CD4-positive, CD25-positive, alpha-beta regulatory T cell (primary cell): ENCODE results near the gene CCIN. TPM values are rescaled to one million over a fixed set of nuclear protein-coding genes. Genes with fewer than 3 reads are reported as not detected.
"Not testable (repeated sequence)": the region's sequence is repeated elsewhere in the genome, so short reads cannot be mapped to it uniquely, and the experiment has no call there.

Experiments
- ATAC-seq, 2 donors: fragments of 150-1000 bp; cut with Tn5 transposase; one replicate each; pipeline ENCODE4 v1.10.0; 2021; ENCODE audit warnings: low read depth in 2 of 2, moderate number of reproducible peaks in 2 of 2, moderate library complexity in 1 of 2
- DNase-seq, 3 donors: peaks; one replicate each; pipeline versions ENCODE4 v3.0.0 to v3.0.0-alpha.2; 2012 to 2022; ENCODE audit warnings: mixed read lengths in 1 of 3
- H3K27ac ChIP-seq: one replicate; pipeline ENCODE4 v1.7.0; 2013; ENCODE audit warnings: mild to moderate bottlenecking, low read length; ENCODE audit not compliant: insufficient read depth, poor library complexity, severe bottlenecking
- H3K27me3 ChIP-seq: one replicate; pipeline ENCODE4 v1.7.0; 2013; ENCODE audit warnings: low read length; ENCODE audit not compliant: control insufficient read depth, insufficient read depth
- H3K36me3 ChIP-seq: one replicate; pipeline ENCODE4 v1.7.0; 2013; ENCODE audit warnings: mild to moderate bottlenecking, low read length, moderate library complexity; ENCODE audit not compliant: control insufficient read depth, insufficient read depth
- H3K4me1 ChIP-seq: 2 replicates; pipeline ENCODE4 v1.7.0; 2013; ENCODE audit warnings: mild to moderate bottlenecking, low read length; ENCODE audit not compliant: insufficient read depth, control insufficient read depth, poor library complexity, severe bottlenecking
- H3K4me3 ChIP-seq: one replicate; pipeline ENCODE4 v1.7.0; 2013; ENCODE audit warnings: low read depth, mild to moderate bottlenecking, low read length, moderate library complexity
- H3K9me3 ChIP-seq, 2 experiments: 1 replicate in 1 of 2; 2 replicates in 1 of 2; pipeline ENCODE4 v1.7.0; 2013; ENCODE audit warnings: low read length in 2 of 2, mild to moderate bottlenecking in 1 of 2, moderate library complexity in 1 of 2; ENCODE audit not compliant: control insufficient read depth in 2 of 2
- H3K27ac Mint-ChIP-seq, 3 donors: one replicate each; pipeline ENCODE4 v1.8.0; 2020 to 2022; ENCODE audit warnings: mild to moderate bottlenecking in 3 of 3, mixed read lengths in 3 of 3, moderate library complexity in 2 of 3
- H3K27me3 Mint-ChIP-seq: one replicate; pipeline ENCODE4 v1.8.0; 2022; ENCODE audit warnings: mild to moderate bottlenecking, mixed read lengths
- H3K36me3 Mint-ChIP-seq: one replicate; pipeline ENCODE4 v1.8.0; 2020; ENCODE audit warnings: mixed read lengths
- H3K4me1 Mint-ChIP-seq, 4 donors: one replicate each; pipeline ENCODE4 v1.8.0; 2020 to 2022; ENCODE audit warnings: mixed read lengths in 4 of 4, mild to moderate bottlenecking in 1 of 4
- H3K4me3 Mint-ChIP-seq, 4 donors: one replicate each; pipeline ENCODE4 v1.8.0; 2020 to 2022; ENCODE audit warnings: mild to moderate bottlenecking in 4 of 4, mixed read lengths in 4 of 4, moderate library complexity in 3 of 4
- H3K9me3 Mint-ChIP-seq, 7 donors: one replicate each; pipeline ENCODE4 v1.8.0; 2020 to 2022; ENCODE audit warnings: mixed read lengths in 7 of 7, mild to moderate bottlenecking in 3 of 7, moderate library complexity in 2 of 7
- polyA plus RNA-seq, 4 donors: library from polyadenylated mRNA; unstranded; fragments of 300-500 nt; fragmentation: Illumina TruSeq; gene quantifications; one replicate each; pipeline ENCODE4 v1.2.3, GENCODE V29; 2021
- total RNA-seq: library from RNA; stranded (reverse); gene quantifications from one replicate; pipeline ENCODE4 v1.2.3, GENCODE V29; 2022

Gene CCIN
- total and polyA plus RNA-seq, 5 donors from 2014 or later: 0.38 to 1.4 TPM; not detected in 3

DNA sequence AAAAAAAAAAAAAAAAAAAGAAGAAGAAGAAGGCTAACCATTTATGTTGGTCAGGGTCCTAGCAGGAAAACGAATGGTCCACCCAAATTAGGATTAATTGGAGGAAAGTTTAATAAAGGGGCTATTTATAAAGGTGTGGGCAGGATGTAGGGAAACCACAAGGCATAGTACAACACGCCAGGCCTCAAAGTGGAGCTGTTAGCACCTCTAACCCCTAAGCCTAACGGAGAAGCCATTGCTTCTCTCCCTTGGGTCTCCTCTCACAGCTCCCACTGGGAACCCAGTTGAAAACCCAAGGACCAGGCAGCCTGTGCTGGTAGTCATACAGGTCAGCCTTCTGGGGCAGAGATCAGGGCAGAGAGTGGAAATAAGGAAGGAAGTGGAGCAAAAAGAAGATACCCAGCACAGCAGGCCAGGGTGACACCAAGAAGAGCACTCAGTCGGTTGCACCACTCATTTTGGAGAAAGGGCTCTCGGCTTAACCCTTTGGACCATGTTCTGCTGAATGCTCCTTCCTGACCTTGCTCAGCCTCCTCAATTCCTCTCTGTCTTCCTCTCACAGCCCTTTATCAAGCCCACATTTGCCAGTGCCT is 41.4 kb upstream of the CCIN start:
- Histone ChIP-seq H3K4me1 (peaks cover 17% of the 10 kb centered on the region), H3K36me3 (peaks cover 3% of the 10 kb centered on the region), H3K9me3 (no peaks in the 10 kb centered on the region), H3K27ac (no peak overlapping the region), H3K27me3 (no peaks in the 10 kb centered on the region), H3K4me3 (no peak overlapping the region)
- Mint-ChIP-seq H3K9me3 (no peaks in the 10 kb centered on the region), H3K4me3 (no peak overlapping the region), H3K27me3 (peaks cover 10% of the 10 kb centered on the region), H3K27ac (peak overlapping the region in 2 of 3 donors; percentile 21 to 65), H3K4me1 (peaks cover 5 to 33% (median 20%) of the 10 kb centered on the region in 4 donors), H3K36me3 (peaks cover 4% of the 10 kb centered on the region)
- no peak for DNase-seq
- ATAC-seq: peak in 1 of 2 donors; percentile 67

DNA sequence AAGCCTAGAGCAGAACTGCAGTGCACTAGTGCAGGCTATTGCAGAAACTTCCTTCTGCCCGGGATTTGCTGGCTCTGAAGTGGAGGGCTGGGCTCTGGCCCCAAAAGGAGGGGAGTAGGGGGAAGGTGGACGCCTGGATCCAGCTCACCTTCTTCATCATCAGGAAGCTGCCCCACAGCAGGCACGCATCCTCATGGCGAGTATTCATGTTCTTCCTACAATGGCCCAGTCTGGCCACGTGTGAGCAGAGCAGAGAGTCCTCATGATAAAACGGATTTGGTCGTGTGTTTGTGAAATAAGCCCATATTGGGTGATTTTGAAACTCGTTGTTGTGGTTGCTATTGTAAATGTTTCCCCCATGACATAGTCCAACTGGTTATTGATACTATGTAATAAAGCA is 40.8 kb upstream of the CCIN start:
- no peaks in the 10 kb centered on the region for H3K9me3 ChIP-seq
- peaks cover 17% of the 10 kb centered on the region for H3K4me1 ChIP-seq
- DNase-seq (no peak), ATAC-seq (no peak)
- H3K4me1 Mint-ChIP-seq: peaks cover 5 to 33% (median 20%) of the 10 kb centered on the region in 4 donors
- H3K27ac ChIP-seq: no peak overlapping the region
- H3K27me3 Mint-ChIP-seq: peaks cover 10% of the 10 kb centered on the region
- H3K4me3 ChIP-seq: no peak overlapping the region
- H3K36me3 Mint-ChIP-seq: no peaks in the 10 kb centered on the region
- H3K36me3 ChIP-seq: no peaks in the 10 kb centered on the region
- no peaks in the 10 kb centered on the region for H3K27me3 ChIP-seq
- H3K27ac Mint-ChIP-seq: peak overlapping the region in 2 of 3 donors; percentile 53 to 65
- no peaks in the 10 kb centered on the region for H3K9me3 Mint-ChIP-seq
- H3K4me3 Mint-ChIP-seq: no peak overlapping the region

DNA sequence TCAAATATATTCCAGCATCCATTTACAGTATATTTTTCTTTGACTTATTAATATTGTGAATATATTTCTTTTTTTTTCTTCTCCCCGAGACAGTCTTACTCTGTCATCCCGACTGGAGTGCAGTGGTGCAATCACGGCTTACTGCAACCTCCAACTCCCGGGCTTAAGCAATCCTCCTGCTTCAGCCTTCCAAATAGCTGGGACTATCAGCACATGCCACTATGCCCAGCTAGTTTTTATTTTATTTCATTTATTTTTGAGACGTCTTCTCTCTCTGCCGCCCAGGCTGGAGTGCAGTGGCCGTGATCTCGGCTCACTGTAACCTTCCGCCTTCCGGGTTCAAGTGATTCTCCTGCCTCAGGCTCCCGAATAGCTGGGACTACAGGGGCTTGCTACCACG is 40.0 kb upstream of the CCIN start:
- Histone ChIP-seq H3K27ac (no peak overlapping the region), H3K36me3 (no peaks in the 10 kb centered on the region), H3K4me3 (no peak overlapping the region), H3K9me3 (no peaks in the 10 kb centered on the region), H3K4me1 (peaks cover 17% of the 10 kb centered on the region), H3K27me3 (no peaks in the 10 kb centered on the region)
- DNase-seq (no peak), ATAC-seq (no peak)
- peaks cover 10% of the 10 kb centered on the region for H3K27me3 Mint-ChIP-seq
- no peak overlapping the region for H3K4me3 Mint-ChIP-seq
- H3K9me3 Mint-ChIP-seq: no peaks in the 10 kb centered on the region
- no peaks in the 10 kb centered on the region for H3K36me3 Mint-ChIP-seq
- H3K4me1 Mint-ChIP-seq: peaks cover 5 to 33% (median 20%) of the 10 kb centered on the region in 4 donors
- peak overlapping the region in 1 of 3 donors; percentile 49 for H3K27ac Mint-ChIP-seq

DNA sequence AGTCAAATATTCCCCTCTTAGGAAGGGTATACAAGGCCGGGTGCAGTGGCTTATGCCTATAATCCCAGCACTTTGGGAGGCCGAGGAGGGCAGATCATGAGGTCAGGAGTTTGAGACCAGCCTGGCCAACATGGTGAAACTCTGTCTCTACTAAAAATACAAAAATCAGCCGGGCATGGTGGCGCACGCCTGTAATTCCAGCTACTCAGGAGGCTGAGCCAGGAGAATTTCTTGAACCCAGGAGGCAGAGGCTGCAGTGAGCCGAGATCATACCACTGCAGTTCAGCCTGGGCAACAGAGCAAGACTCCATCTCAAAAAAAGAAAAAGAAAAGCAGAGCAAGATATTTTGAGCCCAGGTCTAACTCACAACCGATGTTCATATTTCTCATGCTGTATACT is 37.5 kb upstream of the CCIN start:
- not testable (repeated sequence) for H3K27me3 Mint-ChIP-seq, H3K4me3 ChIP-seq, DNase-seq, H3K36me3 Mint-ChIP-seq, ATAC-seq, H3K9me3 Mint-ChIP-seq, H3K9me3 ChIP-seq, H3K27ac Mint-ChIP-seq, H3K27ac ChIP-seq, H3K27me3 ChIP-seq, H3K36me3 ChIP-seq
- peaks cover 10 to 28% (median 19%) of the 10 kb centered on the region in 4 donors for H3K4me1 Mint-ChIP-seq
- H3K4me1 ChIP-seq: peaks cover 17% of the 10 kb centered on the region
- H3K4me3 Mint-ChIP-seq: peak overlapping the region in 1 of 4 donors; percentile 58

DNA sequence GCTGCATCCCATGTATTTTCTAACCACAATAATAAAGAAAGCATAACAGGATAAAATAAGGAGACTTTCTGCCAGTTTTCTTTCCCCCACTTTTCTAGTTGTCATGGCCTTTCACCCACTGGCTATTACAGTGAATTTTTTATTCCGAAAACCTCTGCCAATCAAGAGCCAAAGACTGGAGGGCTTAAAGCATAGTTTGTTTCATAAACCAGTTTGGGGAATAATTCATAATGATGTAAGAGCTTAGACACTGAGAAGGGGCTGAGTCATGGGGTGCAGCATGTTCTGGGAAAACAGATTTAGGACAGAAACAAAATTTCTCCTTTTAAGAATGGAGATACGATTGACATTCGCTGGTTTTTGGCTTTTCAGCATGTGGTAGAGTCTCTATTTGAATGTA is 37.1 kb upstream of the CCIN start:
- no peaks in the 10 kb centered on the region for H3K36me3 ChIP-seq
- ATAC-seq: no peak
- H3K4me3 ChIP-seq: no peak overlapping the region
- H3K4me3 Mint-ChIP-seq: peak overlapping the region in 1 of 4 donors; percentile 58
- DNase-seq: no peak
- H3K4me1 Mint-ChIP-seq: peaks cover 9 to 26% (median 16%) of the 10 kb centered on the region in 4 donors
- peaks cover 18% of the 10 kb centered on the region for H3K4me1 ChIP-seq
- peaks cover 10% of the 10 kb centered on the region for H3K27me3 Mint-ChIP-seq
- H3K9me3 Mint-ChIP-seq: no peaks in the 10 kb centered on the region
- H3K27me3 ChIP-seq: no peaks in the 10 kb centered on the region
- H3K9me3 ChIP-seq: no peaks in the 10 kb centered on the region
- H3K27ac ChIP-seq: no peak overlapping the region
- no peaks in the 10 kb centered on the region for H3K36me3 Mint-ChIP-seq
- no peak overlapping the region for H3K27ac Mint-ChIP-seq

DNA sequence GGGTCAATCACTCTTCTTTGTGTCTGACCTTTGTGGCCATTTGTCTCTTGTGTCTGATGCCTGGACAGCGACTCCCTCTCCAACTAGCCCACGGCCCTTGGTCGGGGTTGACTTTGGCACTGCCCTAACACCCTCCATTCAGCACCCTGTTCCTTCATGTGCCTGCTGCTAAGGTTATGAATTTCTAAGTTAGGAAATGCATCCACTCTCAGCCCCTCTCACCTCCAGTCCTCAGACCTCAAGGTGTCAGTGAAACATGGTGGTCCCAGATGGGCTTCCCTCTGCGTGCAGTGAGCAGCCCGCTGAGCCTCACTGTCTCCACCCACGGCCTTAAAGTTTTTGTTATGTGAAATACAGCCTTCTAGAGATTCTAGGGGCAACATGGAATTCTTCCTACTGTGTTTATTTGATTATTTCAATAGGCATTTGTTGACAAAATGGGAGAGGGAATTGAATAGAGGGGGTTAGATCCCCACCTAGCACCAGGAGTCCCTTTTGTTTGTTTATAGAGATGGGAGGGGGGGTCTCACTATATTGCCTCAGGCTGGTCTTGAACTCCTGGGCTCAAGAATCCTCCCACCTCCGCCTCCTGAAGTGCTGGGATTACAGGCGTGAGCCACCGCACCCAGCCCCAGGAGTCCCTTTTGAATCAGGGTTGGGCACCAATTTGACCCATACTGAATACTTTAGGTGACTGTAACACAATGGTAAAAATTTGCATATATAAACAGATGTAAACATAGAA is 34.3 kb upstream of the CCIN start:
- H3K36me3 Mint-ChIP-seq: no peaks in the 10 kb centered on the region

DNA sequence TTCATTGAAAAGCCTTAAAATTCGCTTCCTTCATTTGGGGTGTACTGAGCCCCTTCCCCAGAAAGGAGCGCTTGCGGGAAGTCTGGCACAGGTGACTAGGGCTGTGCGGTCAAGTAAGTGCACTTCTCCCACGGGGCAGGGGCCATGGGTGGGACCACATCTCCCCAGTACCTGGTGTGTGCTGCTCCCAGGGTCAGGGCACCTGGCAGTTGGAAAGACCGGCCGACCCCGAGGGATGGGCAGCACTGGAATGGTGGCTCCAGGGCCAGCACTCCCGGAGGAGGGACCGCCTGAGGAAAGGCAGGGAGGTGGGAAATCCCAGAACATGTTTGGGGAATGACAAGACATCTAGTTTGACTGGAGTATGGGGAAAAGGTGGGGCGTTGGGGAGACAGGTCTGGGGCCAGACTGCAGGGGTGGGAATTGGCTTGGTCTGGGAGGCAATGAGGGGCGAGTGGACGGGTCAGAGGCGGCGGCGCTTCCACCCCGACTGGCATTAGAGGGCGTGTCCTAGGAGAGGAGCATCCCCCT is 33.4 kb upstream of the CCIN start:
- peak overlapping the region; percentile 80 to 97 (median 85) for H3K4me3 Mint-ChIP-seq
- no peak for DNase-seq
- H3K9me3 ChIP-seq: no peaks in the 10 kb centered on the region
- H3K27me3 ChIP-seq: no peaks in the 10 kb centered on the region
- no peak for ATAC-seq
- H3K27ac Mint-ChIP-seq: peak overlapping the region; percentile 32 to 80 (median 75)
- H3K4me1 ChIP-seq: peaks cover 46% of the 10 kb centered on the region
- peaks cover 5 to 49% (median 38%) of the 10 kb centered on the region in 4 donors for H3K4me1 Mint-ChIP-seq
- peaks cover 6% of the 10 kb centered on the region for H3K27me3 Mint-ChIP-seq
- no peaks in the 10 kb centered on the region for H3K36me3 Mint-ChIP-seq
- H3K9me3 Mint-ChIP-seq: no peaks in the 10 kb centered on the region
- peak overlapping the region; percentile 71 for H3K27ac ChIP-seq
- no peak overlapping the region for H3K4me3 ChIP-seq
- H3K36me3 ChIP-seq: no peaks in the 10 kb centered on the region

More for the DNA sequence above, 34.3 kb upstream of the CCIN start:
- H3K9me3 Mint-ChIP-seq: no peaks in the 10 kb centered on the region
- ATAC-seq: no peak
- no peak for DNase-seq
- no peaks in the 10 kb centered on the region for H3K9me3 ChIP-seq
- H3K27ac ChIP-seq: no peak overlapping the region
- no peaks in the 10 kb centered on the region for H3K36me3 ChIP-seq
- H3K4me1 ChIP-seq: peaks cover 37% of the 10 kb centered on the region
- H3K4me3 ChIP-seq: no peak overlapping the region
- peak overlapping the region; percentile 7 to 75 (median 38) for H3K27ac Mint-ChIP-seq
- peaks cover 6% of the 10 kb centered on the region for H3K27me3 Mint-ChIP-seq
- H3K27me3 ChIP-seq: no peaks in the 10 kb centered on the region
- H3K4me1 Mint-ChIP-seq: peaks cover 5 to 40% (median 29%) of the 10 kb centered on the region in 4 donors
- H3K4me3 Mint-ChIP-seq: peak overlapping the region; percentile 80 to 97 (median 85)
